IMR-90 (cell line): ENCODE measurements around the gene POLD3. TPM values are rescaled to one million over a fixed set of nuclear protein-coding genes. Genes with fewer than 3 reads are reported as not detected.
A peak's percentile ranks its signal among the peaks of the same experiment; 100 is the strongest.

Experiments used
- ATAC-seq: fragments of 200-7000 bp; cut with Tn5 transposase; 2 replicates; pipeline ENCODE4 v1.9.1; 2020; ENCODE audit warnings: low read depth, mild to moderate bottlenecking, moderate library complexity
- BruUV-seq: library from RNA; stranded (reverse); fragments of 400-500 nt; replicated peaks from 2 replicates; lab custom pipeline; 2021; lab: Mats Ljungman, UMichigan
- CTCF ChIA-PET: fragments of 300-600 bp; formaldehyde crosslinking; extraction: SDS; loops from one replicate; lab custom pipeline; 2021; ENCODE audit warnings: antibody characterized with exemption; lab: Yijun Ruan, JAX
- POLR2A ChIA-PET: fragments of 300-600 bp; sonication (Branson Sonifier 250); formaldehyde crosslinking; loops from one replicate; lab custom pipeline; 2022; ENCODE audit warnings: antibody characterized with exemption; ENCODE audit not compliant: unreplicated experiment; lab: Charles Lee
- DNase-seq: peaks from one replicate; pipeline ENCODE4 v3.0.0; 2013
- H2AFZ ChIP-seq: replicated peaks from 2 replicates; pipeline ENCODE3; 2013; ENCODE audit warnings: low read length, mild to moderate bottlenecking; ENCODE audit not compliant: poor library complexity
- H2AK5ac ChIP-seq: 2 replicates; pipeline ENCODE4 v1.6.1; 2013; ENCODE audit warnings: low read depth, low read length, inconsistent platforms
- H2AK9ac ChIP-seq: replicated peaks from 2 replicates; pipeline ENCODE3; 2013; ENCODE audit warnings: mild to moderate bottlenecking, low read depth, low read length, moderate library complexity; ENCODE audit not compliant: poor library complexity
- H2BK120ac ChIP-seq: 2 replicates; pipeline ENCODE4 v1.6.1; 2013; ENCODE audit warnings: low read depth, low read length, inconsistent platforms
- H2BK15ac ChIP-seq: 3 replicates; pipeline ENCODE4 v1.6.1; 2013; ENCODE audit warnings: low read depth, low read length, inconsistent platforms
- H2BK20ac ChIP-seq: 2 replicates; pipeline ENCODE4 v1.6.1; 2013; ENCODE audit warnings: low read depth, mild to moderate bottlenecking, inconsistent platforms, low read length, moderate library complexity
- H2BK5ac ChIP-seq: 2 replicates; pipeline ENCODE4 v1.6.1; 2013; ENCODE audit warnings: mild to moderate bottlenecking, low read depth, low read length, inconsistent platforms; ENCODE audit not compliant: poor library complexity, severe bottlenecking
- H3K14ac ChIP-seq: replicated peaks from 2 replicates; pipeline ENCODE4 v1.6.1; 2013; ENCODE audit warnings: low read depth, low read length, inconsistent platforms
- H3K18ac ChIP-seq: 2 replicates; pipeline ENCODE4 v1.6.1; 2013; ENCODE audit warnings: low read depth, low read length, control low read depth
- H3K23ac ChIP-seq: 2 replicates; pipeline ENCODE4 v1.6.1; 2013; ENCODE audit warnings: low read depth, low read length, inconsistent platforms
- H3K27ac ChIP-seq: 2 replicates; pipeline ENCODE4 v1.5.1; 2013; ENCODE audit warnings: mild to moderate bottlenecking, control low read depth, low read length; ENCODE audit not compliant: insufficient read depth
- H3K27me3 ChIP-seq: 2 replicates; pipeline ENCODE4 v1.6.1; 2013; ENCODE audit warnings: low read length; ENCODE audit not compliant: control insufficient read depth, insufficient read depth
- H3K36me3 ChIP-seq: 2 replicates; pipeline ENCODE4 v1.6.1; 2013; ENCODE audit warnings: low read length, mixed read lengths; ENCODE audit not compliant: control insufficient read depth, insufficient read depth
- H3K4ac ChIP-seq: 2 replicates; pipeline ENCODE4 v1.6.1; 2013; ENCODE audit warnings: low read depth, low read length, inconsistent platforms
- H3K4me1 ChIP-seq: 2 replicates; pipeline ENCODE4 v1.6.1; 2013; ENCODE audit warnings: low read length, mixed read lengths; ENCODE audit not compliant: control insufficient read depth, insufficient read depth
- H3K4me2 ChIP-seq: 2 replicates; pipeline ENCODE4 v1.6.1; 2013; ENCODE audit warnings: low read depth, mild to moderate bottlenecking, control low read depth, low read length, moderate library complexity
- H3K4me3 ChIP-seq: 2 replicates; pipeline ENCODE4 v1.5.1; 2013; ENCODE audit warnings: low read depth, mild to moderate bottlenecking, control low read depth, low read length, moderate library complexity; ENCODE audit not compliant: insufficient read depth
- H3K56ac ChIP-seq: 2 replicates; pipeline ENCODE4 v1.6.1; 2013; ENCODE audit warnings: low read length, inconsistent platforms; ENCODE audit not compliant: insufficient read depth; ENCODE audit errors: extremely low read depth
- H3K79me1 ChIP-seq, 2 experiments: 2 replicates each; pipeline ENCODE4 v1.6.1; 2013; ENCODE audit warnings: low read length in 2 of 2, inconsistent platforms in 1 of 2, low read depth in 1 of 2
- H3K9ac ChIP-seq: 2 replicates; pipeline ENCODE4 v1.6.1; 2013; ENCODE audit warnings: low read depth, low read length, control low read depth
- H3K9me1 ChIP-seq: 2 replicates; pipeline ENCODE4 v1.6.1; 2013; ENCODE audit warnings: low read length, inconsistent platforms; ENCODE audit not compliant: insufficient read depth
- H3K9me3 ChIP-seq: 2 replicates; pipeline ENCODE4 v1.6.1; 2013; ENCODE audit warnings: low read length; ENCODE audit not compliant: control insufficient read depth, insufficient read depth
- H4K20me1 ChIP-seq: 2 replicates; pipeline ENCODE4 v1.6.1; 2013; ENCODE audit warnings: low read length, inconsistent platforms; ENCODE audit not compliant: insufficient read depth
- H4K5ac ChIP-seq: 2 replicates; pipeline ENCODE4 v1.6.1; 2013; ENCODE audit warnings: mild to moderate bottlenecking, low read depth, low read length, control low read depth
- H4K8ac ChIP-seq, 2 experiments: 2 replicates each; pipeline ENCODE4 v1.6.1; 2013; ENCODE audit warnings: low read depth in 2 of 2, low read length in 2 of 2, control low read depth in 1 of 2, inconsistent platforms in 1 of 2
- H4K91ac ChIP-seq: 2 replicates; pipeline ENCODE4 v1.6.1; 2013; ENCODE audit warnings: low read depth, low read length, inconsistent platforms; ENCODE audit not compliant: insufficient read depth
- CEBPB ChIP-seq: IDR thresholded peaks from 2 replicates; pipeline ENCODE4 v1.6.1; 2012; ENCODE audit warnings: low read depth, low read length, improper control_type of control experiment
- RCOR1 ChIP-seq: IDR thresholded peaks from 2 replicates; pipeline ENCODE4 v1.6.1; 2012; ENCODE audit warnings: mild to moderate bottlenecking, low read length, improper control_type of control experiment; ENCODE audit not compliant: insufficient replicate concordance
- WGBS, 2 experiments: methylation state at CpG; one replicate each; pipeline versions ENCODE4 v1.1.5 to v1.1.7; 2013; ENCODE audit warnings: missing lambda C conversion rate in 2 of 2; ENCODE audit not compliant: insufficient read length in 1 of 2; ENCODE audit errors: extremely low coverage in 2 of 2; 5-methylcytosine and 5-hydroxymethylcytosine counted together
- dilution Hi-C: fragments of 300-500 bp; cut with HindIII; formaldehyde crosslinking; loops from one replicate; pipeline ENCODE4 v1.14.3; 2018; ENCODE audit warnings: low sequenced_read_pairs; ENCODE audit not compliant: unreplicated experiment
- in situ Hi-C: fragments of 300-500 bp; cut with MboI; formaldehyde crosslinking; loops from 3 replicates; pipeline ENCODE4 v1.14.3; 2019; ENCODE audit warnings: low sequenced_read_pairs, inconsistent platforms, mixed read lengths
- intact Hi-C: fragments of 100-400 bp; cut with micrococcal nuclease; formaldehyde crosslinking; loops from 2 replicates; pipeline ENCODE4 v1.10.0; 2022
- polyA plus RNA-seq, 3 experiments: library from polyadenylated mRNA; depleted of rRNA; stranded (reverse); fragments of >200 nt; gene quantifications; 2 replicates each; pipeline ENCODE4 v1.2.3, GENCODE V29; 2012; ENCODE audit warnings: low replicate concordance in 1 of 3
- total RNA-seq: library from RNA; depleted of rRNA; stranded (reverse); fragments of >200 nt; gene quantifications from 2 replicates; pipeline ENCODE4 v1.2.3, GENCODE V29; 2012

The POLD3 gene
- total and polyA plus RNA-seq, 2 of the 4 experiments (the other 2 are of a cell fraction) = 9.1 to 9.2 TPM

DNA sequence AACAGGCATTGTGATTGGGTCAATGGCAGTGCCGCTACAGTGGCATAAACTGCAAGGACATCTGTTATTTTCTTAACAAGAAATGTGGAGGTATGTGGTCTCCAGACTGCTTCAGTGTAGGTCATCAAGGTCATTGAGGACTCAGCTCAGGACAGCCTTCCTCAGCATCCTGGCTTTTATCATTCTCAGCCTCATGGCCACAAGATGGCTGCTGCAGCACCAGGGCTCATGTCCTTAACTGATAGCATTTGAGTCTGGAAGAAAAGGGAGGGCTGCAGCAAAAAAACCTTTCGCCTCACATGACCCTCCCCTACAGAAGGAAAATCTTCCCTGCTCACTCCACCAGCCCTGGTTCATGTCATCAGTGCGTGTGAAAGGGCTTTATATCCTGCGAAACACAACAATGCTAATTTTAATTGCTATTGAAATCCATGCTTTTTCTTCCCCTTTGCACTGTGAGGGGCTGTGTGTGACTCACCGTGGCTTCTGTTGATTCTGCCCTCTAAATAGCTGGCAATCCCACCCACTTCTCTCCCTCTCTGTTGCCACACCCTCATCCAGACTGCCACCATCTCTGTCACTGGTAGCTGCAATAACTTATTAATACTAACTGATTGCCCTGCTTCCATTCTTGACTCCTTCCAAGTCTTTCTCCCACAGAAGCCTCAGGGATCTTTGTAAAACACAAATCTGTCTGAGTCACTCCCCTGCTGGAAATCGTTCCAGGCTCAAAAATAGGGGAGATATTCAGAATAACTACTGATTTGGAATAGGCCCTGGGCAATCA, 95.0 kb downstream of the POLD3 start:
- peak overlapping the region in 1 of 2 experiments; percentile 55; a peak in 2 of 4 replicates for H4K8ac ChIP-seq
- BruUV-seq = no TSS peak
- no peak overlapping the region for H3K23ac ChIP-seq
- H3K18ac ChIP-seq = peak overlapping the region; percentile 78; the same call in 1 of the 2 replicates
- no peak overlapping the region for H3K4me2 ChIP-seq
- peak overlapping the region; percentile 88 for H4K5ac ChIP-seq
- peak overlapping the region; percentile 79 for H2BK5ac ChIP-seq
- peak overlapping the region; percentile 54; the same call in 1 of the 2 replicates for H3K4ac ChIP-seq
- H3K79me1 ChIP-seq = no peaks in the 10 kb centered on the region
- H3K9me3 ChIP-seq = peaks cover 3% of the 10 kb centered on the region; the same call in 1 of the 2 replicates
- H3K27me3 ChIP-seq = no peaks in the 10 kb centered on the region
- H4K20me1 ChIP-seq = no peaks in the 10 kb centered on the region
- ATAC-seq = peak; percentile 53
- peak overlapping the region; percentile 21; the same call in 1 of the 2 replicates for H4K91ac ChIP-seq
- in situ Hi-C loops (no loop called here), dilution Hi-C loops (no loop called here), intact Hi-C loops (no loop called here)
- ChIA-PET POLR2A (no interaction called here), CTCF (interaction anchor here (0.6 to 2.4 kb wide), 2 partner anchors 15 to 210 kb away, joined by 3 to 9 read pairs; no protein-coding TSS in a partner anchor)
- no peak overlapping the region for H3K56ac ChIP-seq
- H3K27ac ChIP-seq = peak overlapping the region; percentile 10; the same call in 1 of the 2 replicates
- peak overlapping the region; percentile 77 for H2AK5ac ChIP-seq
- H3K14ac ChIP-seq = peak overlapping the region; percentile 59; the same call in 1 of the 2 replicates
- peak; percentile 53 for DNase-seq
- H2AFZ ChIP-seq = peak overlapping the region; percentile 35
- peak overlapping the region; percentile 25; the same call in 1 of the 3 replicates for H2BK15ac ChIP-seq
- H2BK20ac ChIP-seq = peak overlapping the region; percentile 38; the same call in 1 of the 2 replicates
- peak overlapping the region; percentile 33 for H2AK9ac ChIP-seq
- H3K36me3 ChIP-seq = no peaks in the 10 kb centered on the region
- H3K9me1 ChIP-seq = peaks cover 17% of the 10 kb centered on the region
- 100% methylated on average over 1 of the region's 6 CpGs; no CpG with 5 or more reads in 1 of the 2 experiments for WGBS, 2 experiments
- H3K4me3 ChIP-seq = no peak overlapping the region
- no peak for TF ChIP-seq RCOR1
- TF ChIP-seq CEBPB = 0 out of 2 replicates have a peak, but pooled peaks have one; percentile 18
- peaks cover 25% of the 10 kb centered on the region for H3K4me1 ChIP-seq
- H3K9ac ChIP-seq = no peak overlapping the region
- H2BK120ac ChIP-seq = peak overlapping the region; percentile 55; the same call in 1 of the 2 replicates
